ENCODE measurements around the gene ZNF275.

ZNF275 gene

GRCh38 chrX:153392642-153393321 lies 58.8 kb downstream of the ZNF275 start:
- no peak for DNase-seq

- no peak for DNase-seq
Measured at GRCh38 chrX:153394612-153395011, 60.7 kb downstream of the ZNF275 start.

GRCh38 chrX:153395613-153396319 lies 61.8 kb downstream of the ZNF275 start:
- DNase-seq = no peak

DNA sequence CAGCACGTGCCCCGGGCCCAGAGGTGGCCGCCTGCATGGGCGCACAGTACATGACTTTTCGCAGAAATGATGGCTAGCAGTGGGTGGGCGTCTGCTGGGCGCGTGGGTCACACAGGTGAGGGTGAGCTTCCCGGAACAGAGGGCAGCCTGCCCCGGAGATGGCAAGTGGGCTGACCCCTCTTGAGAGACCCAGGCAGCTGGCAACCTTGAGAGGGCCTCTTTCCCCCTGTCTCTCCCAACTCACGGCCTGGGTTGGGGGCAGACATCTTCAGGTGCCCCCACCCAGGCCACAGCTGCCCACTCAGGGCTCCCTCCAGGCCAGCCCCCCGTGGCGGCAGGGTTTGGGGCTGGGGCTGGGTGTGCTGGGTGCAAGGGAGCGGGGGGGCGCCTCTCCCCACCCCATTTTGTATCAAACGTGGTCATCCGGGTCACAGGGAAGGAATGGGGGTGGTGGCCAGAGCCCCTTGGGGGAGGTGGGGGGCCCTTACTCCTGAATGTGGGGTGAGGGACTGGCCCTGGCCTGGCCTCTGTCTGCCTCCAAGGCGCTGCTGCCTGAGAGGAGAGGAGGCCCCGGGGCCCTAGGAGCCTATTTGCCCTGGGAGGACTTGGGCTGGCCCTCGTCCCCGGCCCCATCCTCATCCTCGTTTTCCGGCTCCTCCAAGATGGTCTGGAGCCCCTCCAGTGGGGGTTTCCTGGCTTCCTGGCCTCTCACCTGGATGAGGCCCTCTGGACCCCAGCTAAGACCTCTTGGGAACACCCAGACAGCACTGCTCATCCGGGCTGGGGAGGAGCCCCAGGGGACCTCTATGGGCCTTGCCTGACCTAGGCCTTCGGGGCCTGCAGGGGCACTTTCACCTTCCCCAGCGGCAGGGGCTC lies 62.6 kb downstream of the ZNF275 start:
- no peak for DNase-seq

DNA sequence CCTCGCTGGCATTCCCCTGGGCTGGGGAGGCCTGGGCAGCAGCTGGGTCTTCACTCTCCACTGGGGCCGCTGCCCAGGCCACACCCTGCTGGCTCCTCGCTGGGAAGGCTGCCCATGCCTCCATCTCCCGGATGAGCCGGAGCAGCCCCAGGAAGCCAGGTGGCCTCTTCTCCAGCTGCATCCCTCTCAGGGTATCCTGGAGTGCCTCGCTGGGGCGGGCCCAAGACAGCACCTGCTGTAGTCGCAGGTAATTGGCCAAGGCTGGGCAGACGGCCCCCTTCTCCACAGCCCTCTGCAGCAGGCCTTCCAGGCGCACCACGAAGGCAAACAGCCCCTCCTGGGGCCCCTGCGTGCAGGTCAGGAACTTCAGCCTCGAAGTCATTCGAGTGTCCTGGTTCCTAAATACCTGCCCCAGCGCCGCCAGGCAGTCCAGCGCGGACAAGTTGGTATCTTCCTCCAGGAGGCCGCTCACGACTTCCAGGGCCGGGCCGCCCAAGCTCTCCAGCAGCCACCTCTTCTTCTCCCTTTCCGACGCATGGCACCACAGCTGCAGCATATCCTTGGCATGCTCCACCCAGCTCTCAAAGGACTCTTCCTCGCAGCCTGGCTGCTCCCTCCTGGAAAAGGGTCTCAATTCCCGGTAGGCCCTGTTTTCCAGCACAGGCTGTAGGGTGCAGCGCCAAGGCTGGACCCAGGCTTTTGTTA lies 63.5 kb downstream of the ZNF275 start:
- no peak for DNase-seq

- DNase-seq = no peak
Measured at GRCh38 chrX:153398275-153398960, 64.5 kb downstream of the ZNF275 start.

- no peak for DNase-seq
Measured at GRCh38 chrX:153400146-153401132, 66.5 kb downstream of the ZNF275 start.

DNA sequence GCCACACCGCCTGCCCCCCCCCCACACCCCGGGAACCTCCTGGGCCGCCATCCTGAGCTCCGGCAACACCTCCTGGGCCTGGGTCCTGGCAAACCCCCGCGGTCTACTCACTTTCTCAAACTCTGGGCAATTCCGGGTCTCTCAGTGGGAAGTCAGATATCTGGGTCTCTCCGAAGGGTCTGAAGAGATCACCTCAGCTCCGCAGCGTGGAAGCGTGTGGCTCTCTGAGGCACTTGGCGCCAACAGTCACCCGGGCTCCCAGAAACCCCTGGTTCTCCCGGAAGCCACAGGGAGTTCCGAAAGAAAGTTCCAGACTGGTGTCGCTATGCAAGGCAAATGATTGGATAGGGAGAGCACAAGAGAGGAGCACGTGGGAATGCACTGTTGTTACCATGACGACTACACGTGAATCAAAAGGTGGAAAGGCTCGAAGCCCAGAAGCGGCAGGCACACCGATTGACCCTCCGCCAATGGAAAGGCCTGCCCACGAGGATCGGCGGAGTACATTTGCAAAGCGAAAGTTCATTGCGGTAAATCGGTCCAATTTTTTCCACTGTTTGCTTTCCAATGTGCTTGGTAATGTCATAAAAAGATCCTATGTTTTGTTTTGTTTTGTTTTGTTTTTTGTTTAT lies 67.3 kb downstream of the ZNF275 start, which contains the start of gene PNMA6E:
Gene PNMA6E, minus strand, starts transcription at position 218 of the 632 bp plus-strand sequence. CDS start 2,501 bp downstream, outside the sequence.
- DNase-seq = no peak
